Measurements from ENCODE around the gene UBR3.

DNA sequence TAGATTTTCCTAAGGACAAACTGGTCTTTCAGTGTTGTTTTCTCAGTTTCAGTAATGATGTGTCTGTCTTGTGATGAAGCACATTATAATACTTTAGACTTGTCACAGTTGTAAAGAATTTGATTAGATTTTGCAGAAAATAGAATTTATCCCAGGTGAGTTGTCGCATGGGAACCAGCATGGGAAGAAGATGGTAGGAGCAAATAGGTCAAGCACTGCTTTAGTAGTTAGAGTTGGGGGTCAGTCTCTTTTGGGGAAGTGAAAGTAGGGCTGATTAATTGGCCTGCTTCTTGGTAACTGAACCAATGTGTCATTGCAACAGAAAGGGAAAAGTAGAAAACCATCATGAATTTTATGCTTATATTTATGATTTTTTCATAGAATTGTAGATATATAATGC lies 197.5 kb downstream of the UBR3 start:
- no peak for TF ChIP-seq CTCF (conservative IDR thresholded peaks at IDR 0.05; ENCODE audit: low read length)
- no peak for TF ChIP-seq EZH2phosphoT487 (IDR thresholded peaks at IDR 0.05; ENCODE audit: borderline replicate concordance)

Measured in Loucy (cell line).